ENCODE data around the gene SNX33.

GRCh38 chr15:75684648-75685047 lies 36.9 kb downstream of the SNX33 start:
- TF ChIP-seq CTCF (IDR thresholded peaks at IDR 0.05) (no peak), POLR2A (IDR thresholded peaks at IDR 0.05) (no peak)

Measured in heart left ventricle (tissue), 13 donors.